GM12865 (cell line): ENCODE measurements around the gene SSMEM1.
A peak's percentile ranks its signal among the peaks of the same experiment; 100 is the strongest.
"Not testable (repeated sequence)": the region's sequence is repeated elsewhere in the genome, so short reads cannot be mapped to it uniquely, and the experiment has no call there.

ENCODE experiments used
- DNase-seq: peaks from one replicate; pipeline ENCODE4 v3.0.0; 2010; ENCODE audit warnings: low read depth
- H3K4me3 ChIP-seq: 2 replicates; pipeline ENCODE4 v1.5.1; 2011; ENCODE audit warnings: mild to moderate bottlenecking, low read depth, low read length, control low read depth
- TF ChIP-seq, protein P1 (sequence below): IDR thresholded peaks from 2 replicates; pipeline ENCODE4 v1.5.1; 2011; ENCODE audit warnings: low read length, control low read depth, low read depth, inconsistent platforms; ENCODE audit not compliant: insufficient read depth; ENCODE audit errors: missing control alignments

Gene SSMEM1

GRCh38 chr7:130179631-130180030 lies 28.0 kb upstream of the SSMEM1 start:
- H3K4me3 ChIP-seq = no peak overlapping the region
- TF ChIP-seq, protein P1, sequence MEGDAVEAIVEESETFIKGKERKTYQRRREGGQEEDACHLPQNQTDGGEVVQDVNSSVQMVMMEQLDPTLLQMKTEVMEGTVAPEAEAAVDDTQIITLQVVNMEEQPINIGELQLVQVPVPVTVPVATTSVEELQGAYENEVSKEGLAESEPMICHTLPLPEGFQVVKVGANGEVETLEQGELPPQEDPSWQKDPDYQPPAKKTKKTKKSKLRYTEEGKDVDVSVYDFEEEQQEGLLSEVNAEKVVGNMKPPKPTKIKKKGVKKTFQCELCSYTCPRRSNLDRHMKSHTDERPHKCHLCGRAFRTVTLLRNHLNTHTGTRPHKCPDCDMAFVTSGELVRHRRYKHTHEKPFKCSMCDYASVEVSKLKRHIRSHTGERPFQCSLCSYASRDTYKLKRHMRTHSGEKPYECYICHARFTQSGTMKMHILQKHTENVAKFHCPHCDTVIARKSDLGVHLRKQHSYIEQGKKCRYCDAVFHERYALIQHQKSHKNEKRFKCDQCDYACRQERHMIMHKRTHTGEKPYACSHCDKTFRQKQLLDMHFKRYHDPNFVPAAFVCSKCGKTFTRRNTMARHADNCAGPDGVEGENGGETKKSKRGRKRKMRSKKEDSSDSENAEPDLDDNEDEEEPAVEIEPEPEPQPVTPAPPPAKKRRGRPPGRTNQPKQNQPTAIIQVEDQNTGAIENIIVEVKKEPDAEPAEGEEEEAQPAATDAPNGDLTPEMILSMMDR = no peak
- DNase-seq = no peak

DNA sequence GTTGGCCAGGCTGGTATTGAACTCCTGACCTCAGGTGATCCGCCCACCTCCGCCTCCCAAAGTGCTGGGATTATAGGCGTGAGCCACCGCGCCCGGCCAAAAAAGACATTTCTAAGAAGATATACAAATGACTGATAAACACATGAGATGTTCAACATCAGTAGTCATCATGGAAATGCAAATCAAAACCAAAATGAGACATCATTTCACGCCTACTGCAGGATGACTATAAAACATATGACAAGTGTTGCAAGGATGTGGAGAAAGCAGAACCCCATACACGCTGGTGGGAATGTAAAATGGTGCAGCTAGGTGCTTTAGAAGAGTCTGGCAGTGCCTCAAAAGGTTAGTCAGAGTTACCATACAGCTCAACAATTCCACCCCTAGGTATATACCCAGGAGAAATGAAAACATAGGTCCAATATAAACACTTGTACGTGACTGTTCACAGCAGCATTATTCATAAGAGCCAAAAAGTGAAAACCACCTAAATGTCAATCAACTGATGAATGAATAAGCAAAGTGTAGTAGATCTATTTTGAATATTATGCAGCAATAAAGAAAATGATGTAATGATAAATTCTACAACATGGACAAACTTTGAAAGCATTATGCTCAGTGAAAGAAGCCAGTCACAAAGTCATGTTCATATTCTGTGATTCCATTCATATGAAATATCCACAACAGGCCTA lies 26.9 kb upstream of the SSMEM1 start:
- no peak overlapping the region for H3K4me3 ChIP-seq
- TF ChIP-seq, protein P1 = no peak
- DNase-seq = no peak

- TF ChIP-seq, protein P1 = no peak
- no peak for DNase-seq
- H3K4me3 ChIP-seq = no peak overlapping the region
These were observed 26.4 kb upstream of the SSMEM1 start for GRCh38 chr7:130181263-130181605.

DNA sequence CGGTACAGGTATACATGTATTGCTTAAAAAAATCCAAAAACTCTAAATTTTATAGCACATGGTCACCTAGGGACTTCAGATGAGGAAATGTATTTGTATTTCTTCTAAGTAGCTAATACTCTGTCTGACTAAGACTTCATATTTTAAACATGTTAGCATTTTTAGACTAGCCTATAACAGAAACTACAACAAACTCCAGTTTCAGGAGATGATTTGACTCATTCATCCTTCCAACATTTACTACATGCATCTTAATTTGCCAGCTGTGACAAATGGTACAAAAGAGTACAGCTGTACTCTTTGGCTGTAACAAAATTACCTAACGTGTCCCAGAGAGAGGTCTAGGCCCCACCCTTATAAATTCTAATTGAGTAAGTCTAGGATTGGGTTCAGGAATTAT lies 24.7 kb upstream of the SSMEM1 start:
- TF ChIP-seq, protein P1 = no peak
- DNase-seq = peak; percentile 58
- H3K4me3 ChIP-seq = no peak overlapping the region

GRCh38 chr7:130184349-130184748 lies 23.3 kb upstream of the SSMEM1 start:
- DNase-seq = not testable (repeated sequence)

DNA sequence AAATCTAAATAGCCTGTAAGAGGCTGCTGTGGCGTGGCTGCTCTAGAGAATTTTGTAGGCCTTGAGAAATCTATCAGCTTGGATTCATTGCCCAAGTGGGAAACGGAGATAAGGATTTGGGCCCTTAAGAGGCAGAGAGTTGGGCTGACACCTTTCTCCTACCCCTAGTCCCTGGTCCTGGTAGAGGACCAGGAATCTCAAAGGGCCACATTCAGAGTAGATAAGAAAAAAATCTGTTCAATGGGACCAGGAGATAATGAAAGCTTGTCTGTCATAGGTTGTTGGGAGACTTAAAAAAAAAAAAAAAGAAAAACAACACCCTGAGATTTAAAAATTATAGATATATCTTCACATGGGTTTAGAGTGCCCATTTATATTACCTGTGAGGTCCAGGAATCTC lies 20.3 kb upstream of the SSMEM1 start:
- no peak overlapping the region for H3K4me3 ChIP-seq
- TF ChIP-seq, protein P1 = no peak
- no peak for DNase-seq

More at GRCh38 chr7:130184349-130184748, 23.3 kb upstream of the SSMEM1 start:
- H3K4me3 ChIP-seq = not testable (repeated sequence)

- DNase-seq = no peak
- no peak overlapping the region for H3K4me3 ChIP-seq
- TF ChIP-seq, protein P1 = no peak
These were observed 18.3 kb upstream of the SSMEM1 start for GRCh38 chr7:130189343-130189742.
